H1 (cell line): Measurements from ENCODE around the gene RDM1. TPM values are rescaled to one million over a fixed set of nuclear protein-coding genes. Genes with fewer than 3 reads are reported as not detected.

Experiments
- CTCF ChIA-PET: fragments of 300-600 bp; sonication (Branson Sonifier 250); formaldehyde crosslinking; loops from one replicate; lab custom pipeline; 2021; ENCODE audit not compliant: partially characterized antibody; lab: Charles Lee
- POLR2A ChIA-PET: fragments of 300-600 bp; sonication (Branson Sonifier 250); formaldehyde crosslinking; loops from one replicate; lab custom pipeline; 2021; ENCODE audit warnings: inconsistent platforms; ENCODE audit not compliant: partially characterized antibody; lab: Charles Lee
- DNase-seq, 2 experiments: peaks; one replicate each; pipeline versions ENCODE4 v3.0.0 to v3.0.0-alpha.2; 2010 to 2022; ENCODE audit warnings: low spot score in 2 of 2, low read depth in 1 of 2, mixed read lengths in 1 of 2
- FAIRE-seq: peaks from 2 replicates; lab custom pipeline; 2011; peaks lifted over from hg19 to GRCh38; lab: Jason Lieb, UNC
- H2AFZ ChIP-seq: 2 replicates; pipeline ENCODE4 v1.8.1; 2012; ENCODE audit warnings: low read length, inconsistent platforms
- H2AK5ac ChIP-seq: 2 replicates; pipeline ENCODE4 v1.6.1; 2013; ENCODE audit warnings: low read depth, low read length
- H2BK120ac ChIP-seq: replicated peaks from 2 replicates; pipeline ENCODE3; 2013; ENCODE audit warnings: low read depth, low read length, inconsistent platforms
- H2BK12ac ChIP-seq: 2 replicates; pipeline ENCODE4 v1.6.1; 2013; ENCODE audit warnings: low read depth, low read length
- H2BK15ac ChIP-seq: 2 replicates; pipeline ENCODE4 v1.6.1; 2013; ENCODE audit warnings: low read length
- H2BK20ac ChIP-seq: 2 replicates; pipeline ENCODE4 v1.6.1; 2013; ENCODE audit warnings: low read length
- H2BK5ac ChIP-seq: 2 replicates; pipeline ENCODE4 v1.6.1; 2013; ENCODE audit warnings: low read depth, low read length
- H3K14ac ChIP-seq: 2 replicates; pipeline ENCODE4 v1.6.1; 2013; ENCODE audit warnings: inconsistent platforms; ENCODE audit not compliant: insufficient read length
- H3K18ac ChIP-seq: 2 replicates; pipeline ENCODE4 v1.6.1; 2013; ENCODE audit warnings: low read length; ENCODE audit errors: extremely low read depth
- H3K23ac ChIP-seq: 2 replicates; pipeline ENCODE4 v1.6.1; 2013; ENCODE audit warnings: inconsistent platforms; ENCODE audit not compliant: insufficient read length
- H3K23me2 ChIP-seq: 2 replicates; pipeline ENCODE4 v1.6.1; 2013; ENCODE audit warnings: low read depth, low read length
- H3K27ac ChIP-seq: 2 replicates; pipeline ENCODE4 v1.6.1; 2011; ENCODE audit warnings: low read depth, low read length, inconsistent platforms
- H3K27me3 ChIP-seq, 4 experiments: replicated peaks in 1 of 4; 1 replicate in 1 of 4; 2 replicates in 3 of 4; pipeline versions ENCODE4 v1.6.1 to v1.8.1; 2011 to 2013; ENCODE audit warnings: low read length in 3 of 4, mild to moderate bottlenecking in 3 of 4, inconsistent platforms in 2 of 4, mixed read lengths in 2 of 4, moderate library complexity in 1 of 4; ENCODE audit not compliant: control insufficient read depth in 3 of 4, insufficient read depth in 3 of 4; ENCODE audit errors: extremely low read depth in 1 of 4
- H3K36me3 ChIP-seq, 4 experiments: 2 replicates each; pipeline versions ENCODE4 v1.6.1 to v1.8.1; 2011 to 2013; ENCODE audit warnings: mild to moderate bottlenecking in 4 of 4, low read length in 3 of 4, moderate library complexity in 2 of 4, control low read depth in 1 of 4, inconsistent platforms in 1 of 4; ENCODE audit not compliant: insufficient read depth in 4 of 4, control insufficient read depth in 2 of 4
- H3K4ac ChIP-seq: replicated peaks from 2 replicates; pipeline ENCODE3; 2013; ENCODE audit warnings: low read length, low read depth, mixed read lengths, inconsistent platforms; ENCODE audit not compliant: insufficient read length
- H3K4me1 ChIP-seq, 4 experiments: replicated peaks in 1 of 4; 1 replicate in 1 of 4; 2 replicates in 3 of 4; pipeline versions ENCODE4 v1.6.1 to v1.8.1; 2011 to 2013; ENCODE audit warnings: low read length in 3 of 4, inconsistent platforms in 2 of 4, mixed read lengths in 1 of 4; ENCODE audit not compliant: insufficient read depth in 4 of 4, control insufficient read depth in 3 of 4
- H3K4me2 ChIP-seq, 2 experiments: 2 replicates each; pipeline versions ENCODE4 v1.6.1 to v1.8.1; 2011 to 2013; ENCODE audit warnings: low read depth in 2 of 2, low read length in 2 of 2, control low read depth in 1 of 2, inconsistent platforms in 1 of 2, mild to moderate bottlenecking in 1 of 2; ENCODE audit not compliant: insufficient read depth in 1 of 2
- H3K4me3 ChIP-seq, 4 experiments: fragments of 200-600, 300-600 bp in 1 of 4; sonication (generic), shearing (Covaris generic), sonication (Bioruptor Twin) in 1 of 4; 2 replicates each; pipeline versions ENCODE4 v1.5.1 to v1.8.1; 2011 to 2016; ENCODE audit warnings: low read length in 4 of 4, low read depth in 3 of 4, control low read depth in 2 of 4, inconsistent platforms in 2 of 4, mild to moderate bottlenecking in 2 of 4, mixed read lengths in 1 of 4, moderate library complexity in 1 of 4; ENCODE audit not compliant: insufficient read depth in 2 of 4; ENCODE audit errors: extremely low read depth in 1 of 4
- H3K56ac ChIP-seq: replicated peaks from 2 replicates; pipeline ENCODE3; 2013; ENCODE audit warnings: low read depth, mild to moderate bottlenecking, mixed read lengths, low read length, inconsistent platforms; ENCODE audit not compliant: insufficient read length
- H3K79me1 ChIP-seq: 2 replicates; pipeline ENCODE4 v1.6.1; 2013; ENCODE audit warnings: low read depth, low read length, control low read depth
- H3K79me2 ChIP-seq, 2 experiments: 2 replicates each; pipeline versions ENCODE4 v1.6.1 to v1.8.1; 2012 to 2013; ENCODE audit warnings: low read length in 2 of 2, mild to moderate bottlenecking in 2 of 2, inconsistent platforms in 1 of 2; ENCODE audit not compliant: insufficient read depth in 2 of 2, control insufficient read depth in 1 of 2
- H3K9ac ChIP-seq, 4 experiments: replicated peaks in 1 of 4; 1 replicate in 1 of 4; 2 replicates in 3 of 4; pipeline versions ENCODE4 v1.6.1 to v1.8.1; 2011 to 2013; ENCODE audit warnings: low read depth in 3 of 4, low read length in 3 of 4, control low read depth in 2 of 4, mild to moderate bottlenecking in 2 of 4, moderate library complexity in 2 of 4, inconsistent platforms in 1 of 4; ENCODE audit errors: extremely low read depth in 1 of 4
- H3K9me3 ChIP-seq, 2 experiments: 2 replicates each; pipeline versions ENCODE4 v1.6.1 to v1.8.1; 2012 to 2013; ENCODE audit warnings: mild to moderate bottlenecking in 2 of 2, moderate library complexity in 2 of 2, control low read depth in 1 of 2, inconsistent platforms in 1 of 2, low read depth in 1 of 2, low read length in 1 of 2, mixed read lengths in 1 of 2; ENCODE audit not compliant: insufficient read depth in 2 of 2
- H4K20me1 ChIP-seq, 2 experiments: replicated peaks in 1 of 2; 2 replicates each; pipeline versions ENCODE3 to v1.8.1; 2011 to 2013; ENCODE audit warnings: inconsistent platforms in 2 of 2, low read length in 2 of 2, mild to moderate bottlenecking in 1 of 2; ENCODE audit not compliant: insufficient read depth in 2 of 2, control insufficient read depth in 1 of 2
- H4K5ac ChIP-seq: 2 replicates; pipeline ENCODE4 v1.6.1; 2013; ENCODE audit warnings: low read length, low read depth, mixed read lengths, inconsistent platforms; ENCODE audit not compliant: insufficient read length
- H4K8ac ChIP-seq: 2 replicates; pipeline ENCODE4 v1.8.0; 2013; ENCODE audit warnings: mild to moderate bottlenecking, moderate library complexity, low read length, inconsistent platforms; ENCODE audit not compliant: insufficient read depth; ENCODE audit errors: extremely low read depth
- H4K91ac ChIP-seq: replicated peaks from 2 replicates; pipeline ENCODE3; 2013; ENCODE audit warnings: low read length, mixed read lengths, inconsistent platforms; ENCODE audit not compliant: insufficient read length
- RFX5 ChIP-seq: IDR thresholded peaks from 2 replicates; pipeline ENCODE4 v1.6.1; 2011; ENCODE audit warnings: low read depth, low read length, improper control_type of control experiment, borderline replicate concordance
- SRF ChIP-seq: IDR thresholded peaks from 2 replicates; pipeline ENCODE4 v1.6.1; 2011; ENCODE audit warnings: mild to moderate bottlenecking, low read depth, low read length, moderate library complexity
- WGBS, 2 experiments: shearing (Covaris generic) in 1 of 2; methylation state at CpG; one replicate each; pipeline versions ENCODE4 v1.1.6 to v1.1.7; 2013 to 2015; ENCODE audit warnings: low lambda C conversion rate in 2 of 2, mixed read lengths in 2 of 2, inconsistent platforms in 1 of 2, low coverage in 1 of 2, missing lambda C conversion rate in 1 of 2; ENCODE audit not compliant: insufficient replicate concordance in 2 of 2, insufficient coverage in 1 of 2, insufficient read length in 1 of 2; ENCODE audit errors: extremely low coverage in 1 of 2, missing lambda C conversion rate in 1 of 2; 5-methylcytosine and 5-hydroxymethylcytosine counted together
- polyA plus RNA-seq, 7 experiments: library from polyadenylated mRNA; depleted of rRNA in 3 of 7; stranded (reverse) in 5 of 7; unstranded in 2 of 7; fragments of >200 nt in 5 of 7; fragments of 200-250 nt in 2 of 7; gene quantifications; 1 replicate in 5 of 7; 2 replicates in 1 of 7; 4 replicates in 1 of 7; pipeline versions ENCODE4 v1.2.1 to v1.2.3, GENCODE V29; 2011 to 2013; ENCODE audit warnings: missing spikeins in 2 of 7, mixed read lengths in 2 of 7
- total RNA-seq: library from RNA; stranded (reverse); fragmentation: NEBNext Ultra II Directional; extraction: Animal tissue kit (Norgen Biotek cat#: 25700); gene quantifications from 2 replicates; pipeline ENCODE4 v1.2.1, GENCODE V29; 2021

The RDM1 gene
- total and polyA plus RNA-seq, 2 of the 8 experiments (the other 6 are each of a cell fraction or from before 2014, with no cell fraction given) = 7.3 to 9.7 TPM

- no peaks in the 10 kb centered on the region for H3K79me1 ChIP-seq
- no peaks in the 10 kb centered on the region; a peak in 1 of 8 replicates for H3K36me3 ChIP-seq
- no peak overlapping the region for H2BK5ac ChIP-seq
- ChIA-PET POLR2A (no interaction called here), CTCF (interaction anchor here (0.5 to 1.3 kb wide), 5 partner anchors 10 to 215 kb away, joined by 3 to 5 read pairs (median 3); no protein-coding TSS in a partner anchor)
- no peak overlapping the region for H3K9ac ChIP-seq
- DNase-seq = no peak
- H3K4ac ChIP-seq = no peak overlapping the region
- no peak overlapping the region for H3K27ac ChIP-seq
- H2BK120ac ChIP-seq = no peak overlapping the region
- no peak for TF ChIP-seq SRF
- no peak for TF ChIP-seq RFX5
- H4K5ac ChIP-seq = no peak overlapping the region
- H3K27me3 ChIP-seq = no peaks in the 10 kb centered on the region
- H3K4me3 ChIP-seq = no peak overlapping the region
- H2BK20ac ChIP-seq = no peak overlapping the region
- no peak overlapping the region for H2BK15ac ChIP-seq
- H3K18ac ChIP-seq = no peak overlapping the region
- no peak overlapping the region for H3K4me2 ChIP-seq
- WGBS, 2 experiments = 100% methylated on average over 1 of the region's 1 CpG; no CpG with 5 or more reads in 1 of the 2 experiments
- no peaks in the 10 kb centered on the region for H3K4me1 ChIP-seq
- no peak overlapping the region for H2AFZ ChIP-seq
- peaks cover 28 to 33% of the 10 kb centered on the region in 2 experiments for H3K9me3 ChIP-seq
- H3K23ac ChIP-seq = no peak overlapping the region
- no peak overlapping the region for H2BK12ac ChIP-seq
- no peaks in the 10 kb centered on the region for H4K20me1 ChIP-seq
- no peak for FAIRE-seq
- H3K14ac ChIP-seq = no peak overlapping the region
- no peak overlapping the region for H4K91ac ChIP-seq
- no peaks in the 10 kb centered on the region for H3K23me2 ChIP-seq
- no peak overlapping the region for H2AK5ac ChIP-seq
- H4K8ac ChIP-seq = no peak overlapping the region
- no peaks in the 10 kb centered on the region; a peak in 1 of 4 replicates for H3K79me2 ChIP-seq
- no peak overlapping the region for H3K56ac ChIP-seq
These were observed 16.2 kb downstream of the RDM1 start for GRCh38 chr17:35914354-35914753.
